B cell (primary cell): Measurements from ENCODE around the gene SLC37A2. TPM values are rescaled to one million over a fixed set of nuclear protein-coding genes. Genes with fewer than 3 reads are reported as not detected.

Experiments
- ATAC-seq: fragments of 200-7000 bp; cut with Tn5 transposase; one replicate; pipeline ENCODE4 v1.10.0; 2021; ENCODE audit warnings: low read depth, mild to moderate bottlenecking, moderate number of reproducible peaks, moderate library complexity
- CTCF ChIA-PET: fragments of 350-600 bp; sonication (Branson Sonifier 250); formaldehyde crosslinking; loops from one replicate; lab custom pipeline; 2021; ENCODE audit warnings: antibody characterized with exemption, inconsistent platforms; lab: Charles Lee
- POLR2A ChIA-PET: fragments of 350-600 bp; sonication (Branson Sonifier 250); formaldehyde crosslinking; loops from one replicate; lab custom pipeline; 2021; ENCODE audit warnings: antibody characterized with exemption; lab: Charles Lee
- DNase-seq: peaks from one replicate; pipeline ENCODE4 v3.0.0; 2013
- H2AFZ ChIP-seq: 2 replicates; pipeline ENCODE4 v1.6.1; 2012; ENCODE audit warnings: mild to moderate bottlenecking, low read depth, low read length; ENCODE audit not compliant: insufficient read depth, poor library complexity, severe bottlenecking
- H3K27ac ChIP-seq, 2 donors: 1 replicate in 1 of 2; 2 replicates in 1 of 2; pipeline ENCODE4 v1.5.1; 2012 to 2013; ENCODE audit warnings: low read length in 2 of 2, mild to moderate bottlenecking in 2 of 2, moderate library complexity in 1 of 2
- H3K27me3 ChIP-seq, 4 experiments: fragments of 200-600 bp in 1 of 4; sonication (generic) in 1 of 4; replicated peaks in 1 of 4; 1 replicate in 2 of 4; 2 replicates in 2 of 4; pipeline versions ENCODE4 v1.6.1 to v1.7.0; 2013 to 2016; ENCODE audit warnings: low read length in 3 of 4, mild to moderate bottlenecking in 2 of 4, mixed read lengths in 1 of 4, moderate library complexity in 1 of 4; ENCODE audit not compliant: insufficient read depth in 4 of 4, control insufficient read depth in 3 of 4; ENCODE audit errors: control extremely low read depth in 1 of 4
- H3K36me3 ChIP-seq, 2 experiments: replicated peaks in 1 of 2; 1 replicate in 1 of 2; 2 replicates in 1 of 2; pipeline versions ENCODE4 v1.6.1 to v1.7.1; 2013; ENCODE audit warnings: low read length in 1 of 2; ENCODE audit not compliant: insufficient read depth in 2 of 2, control insufficient read depth in 1 of 2; ENCODE audit errors: control extremely low read depth in 1 of 2, extremely low read depth in 1 of 2
- H3K4me1 ChIP-seq, 2 donors: fragments of 200-600 bp in 1 of 2; sonication (generic) in 1 of 2; 1 replicate in 1 of 2; 2 replicates in 1 of 2; pipeline versions ENCODE4 v1.5.1 to v1.6.1; 2013 to 2017; ENCODE audit warnings: low read length in 2 of 2; ENCODE audit not compliant: control insufficient read depth in 2 of 2, insufficient read depth in 2 of 2
- H3K4me2 ChIP-seq: replicated peaks from 2 replicates; pipeline ENCODE3; 2012; ENCODE audit warnings: mild to moderate bottlenecking, low read depth, low read length; ENCODE audit not compliant: poor library complexity, severe bottlenecking
- H3K4me3 ChIP-seq, 5 experiments: fragments of 200-600 bp in 1 of 5; sonication (generic) in 1 of 5; 1 replicate in 3 of 5; 2 replicates in 2 of 5; pipeline versions ENCODE4 v1.5.1 to v1.7.0; 2011 to 2016; ENCODE audit warnings: low read length in 4 of 5, mild to moderate bottlenecking in 4 of 5, low read depth in 2 of 5, control low read depth in 1 of 5, moderate library complexity in 1 of 5; ENCODE audit not compliant: insufficient read depth in 1 of 5; ENCODE audit errors: control extremely low read depth in 1 of 5, extremely low read depth in 1 of 5
- H3K79me2 ChIP-seq: fragments of 200-600 bp; sonication (generic); one replicate; pipeline ENCODE4 v1.6.0; 2016; ENCODE audit warnings: low read length; ENCODE audit not compliant: control insufficient read depth, insufficient read depth
- H3K9ac ChIP-seq: fragments of 200-600 bp; sonication (generic); 2 replicates; pipeline ENCODE4 v1.6.1; 2017; ENCODE audit warnings: mild to moderate bottlenecking, low read length, moderate library complexity
- H3K9me3 ChIP-seq, 3 donors: one replicate each; pipeline versions ENCODE4 v1.6.1 to v1.7.1; 2013; ENCODE audit warnings: low read length in 2 of 3; ENCODE audit not compliant: control insufficient read depth in 2 of 3, insufficient read depth in 1 of 3; ENCODE audit errors: control extremely low read depth in 1 of 3
- H4K20me1 ChIP-seq: 2 replicates; pipeline ENCODE4 v1.6.0; 2012; ENCODE audit warnings: mild to moderate bottlenecking, low read length; ENCODE audit not compliant: insufficient read depth, control insufficient read depth, poor library complexity, severe bottlenecking
- H3K27ac Mint-ChIP-seq: one replicate; pipeline ENCODE4 v1.8.0; 2021; ENCODE audit warnings: mixed read lengths
- H3K27me3 Mint-ChIP-seq: one replicate; pipeline ENCODE4 v1.8.0; 2021; ENCODE audit warnings: mixed read lengths
- H3K4me1 Mint-ChIP-seq: one replicate; pipeline ENCODE4 v1.8.0; 2021; ENCODE audit warnings: mixed read lengths
- H3K4me3 Mint-ChIP-seq: one replicate; pipeline ENCODE4 v1.8.0; 2021; ENCODE audit warnings: mixed read lengths
- H3K9me3 Mint-ChIP-seq: one replicate; pipeline ENCODE4 v1.8.0; 2022; ENCODE audit warnings: mixed read lengths; ENCODE audit not compliant: insufficient read depth
- CTCF ChIP-seq: fragments of 200-600 bp; IDR thresholded peaks from one replicate; pipeline ENCODE4 v1.8.0; 2022; ENCODE audit warnings: antibody characterized with exemption, mild to moderate bottlenecking
- EZH2 ChIP-seq: IDR thresholded peaks from 2 replicates; pipeline ENCODE4 v1.6.1; 2012; ENCODE audit warnings: borderline replicate concordance, low read depth, mild to moderate bottlenecking, moderate library complexity, low read length; ENCODE audit not compliant: insufficient read depth, poor library complexity, severe bottlenecking
- WGBS: methylation state at CpG from one replicate; pipeline ENCODE4 v1.1.5; 2013; ENCODE audit warnings: missing lambda C conversion rate; ENCODE audit not compliant: insufficient coverage; 5-methylcytosine and 5-hydroxymethylcytosine counted together
- intact Hi-C: fragments of 100-400 bp; cut with micrococcal nuclease; formaldehyde crosslinking; loops from one replicate; pipeline ENCODE4 v1.10.0; 2022
- polyA plus RNA-seq: library from polyadenylated mRNA; depleted of rRNA; stranded (reverse); fragments of >200 nt; gene quantifications from 2 replicates; pipeline ENCODE4 v1.2.3, GENCODE V29; 2012
- total RNA-seq, 2 donors: library from RNA; stranded (reverse); fragments of 120-200 nt in 1 of 2; gene quantifications; 1 replicate in 1 of 2; 2 replicates in 1 of 2; pipeline versions ENCODE4 v1.2.3 to v1.2.4, GENCODE V29; 2013 to 2022

Gene SLC37A2
- total and polyA plus RNA-seq, 2 donors (not counting 1 experiment from before 2014, with no cell fraction given) = 7.6 to 27.0 TPM

- no peak overlapping the region for H3K4me2 ChIP-seq
- Mint-ChIP-seq H3K27me3 (no peaks in the 10 kb centered on the region), H3K27ac (no peak overlapping the region), H3K4me1 (no peaks in the 10 kb centered on the region), H3K4me3 (no peak overlapping the region), H3K9me3 (no peaks in the 10 kb centered on the region)
- no peaks in the 10 kb centered on the region for H3K9me3 ChIP-seq
- DNase-seq = no peak
- WGBS = 90% methylated on average over 6 of the region's 8 CpGs
- peaks cover 0 to 2% of the 10 kb centered on the region in 2 experiments for H3K36me3 ChIP-seq
- no peak overlapping the region for H2AFZ ChIP-seq
- no peak for ATAC-seq
- no peaks in the 10 kb centered on the region for H3K27me3 ChIP-seq
- no peak for TF ChIP-seq CTCF
- no peak for TF ChIP-seq EZH2
- no peaks in the 10 kb centered on the region for H3K79me2 ChIP-seq
- H3K4me1 ChIP-seq = no peaks in the 10 kb centered on the region
- no peaks in the 10 kb centered on the region for H4K20me1 ChIP-seq
- H3K4me3 ChIP-seq = no peak overlapping the region
- intact Hi-C loops = no loop called here
- no peak overlapping the region for H3K27ac ChIP-seq
- no peak overlapping the region for H3K9ac ChIP-seq
- ChIA-PET POLR2A (no interaction called here), CTCF (interaction anchor here (1.0 to 1.2 kb wide), 2 partner anchors 13 to 15 kb away, joined by 3 to 4 read pairs; no protein-coding TSS in a partner anchor)
Measured at GRCh38 chr11:125084761-125085231, 21.7 kb downstream of the SLC37A2 start.

GRCh38 chr11:125085301-125086081 lies 22.4 kb downstream of the SLC37A2 start:
- peak; percentile 21 for ATAC-seq
- Histone ChIP-seq H3K4me1 (no peaks in the 10 kb centered on the region), H3K79me2 (no peaks in the 10 kb centered on the region), H4K20me1 (no peaks in the 10 kb centered on the region), H3K9ac (no peak overlapping the region), H3K4me2 (no peak overlapping the region), H3K36me3 (peaks cover 0 to 2% of the 10 kb centered on the region in 2 experiments), H3K27ac (no peak overlapping the region), H3K9me3 (no peaks in the 10 kb centered on the region), H3K4me3 (no peak overlapping the region), H2AFZ (no peak overlapping the region), H3K27me3 (no peaks in the 10 kb centered on the region)
- intact Hi-C loops = no loop called here
- H3K27ac Mint-ChIP-seq = no peak overlapping the region
- no peak for DNase-seq
- TF ChIP-seq CTCF (no peak), EZH2 (no peak)
- H3K4me1 Mint-ChIP-seq = no peaks in the 10 kb centered on the region
- H3K27me3 Mint-ChIP-seq = no peaks in the 10 kb centered on the region
- ChIA-PET CTCF (interaction anchor here (0.8 to 1.2 kb wide), 3 partner anchors 13 to 104 kb away, joined by 3 to 4 read pairs (median 3); no protein-coding TSS in a partner anchor), POLR2A (no interaction called here)
- no peaks in the 10 kb centered on the region for H3K9me3 Mint-ChIP-seq
- WGBS = 91% methylated on average over 20 of the region's 20 CpGs
- no peak overlapping the region for H3K4me3 Mint-ChIP-seq
